HG03575 (cell line): Measurements from ENCODE around the gene ZNF423.

Experiments
- ATAC-seq: cut with Tn5 transposase; IDR thresholded peaks from one replicate; pipeline ENCODE4 v1.9.1; 2021; ENCODE audit not compliant: unreplicated experiment, insufficient number of reproducible peaks, low FRiP score; ENCODE audit errors: extremely low read depth

Gene ZNF423

DNA sequence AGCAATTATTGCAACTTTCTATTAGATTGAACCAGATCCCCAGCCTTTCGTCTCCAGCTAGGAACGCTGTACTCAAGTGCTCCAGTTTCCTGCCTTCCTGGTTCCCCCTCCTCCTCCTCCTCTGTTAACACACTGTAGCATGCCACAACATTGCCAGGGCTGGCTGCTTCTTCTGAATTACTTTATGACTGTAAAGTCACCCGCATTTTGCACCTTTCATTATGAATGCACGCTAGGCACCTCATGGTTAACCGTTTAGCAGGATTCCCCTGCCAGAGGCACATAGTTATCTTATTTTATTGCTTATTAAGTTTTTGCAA is 4.5 kb downstream of the ZNF423 start:
- ATAC-seq: no peak

DNA sequence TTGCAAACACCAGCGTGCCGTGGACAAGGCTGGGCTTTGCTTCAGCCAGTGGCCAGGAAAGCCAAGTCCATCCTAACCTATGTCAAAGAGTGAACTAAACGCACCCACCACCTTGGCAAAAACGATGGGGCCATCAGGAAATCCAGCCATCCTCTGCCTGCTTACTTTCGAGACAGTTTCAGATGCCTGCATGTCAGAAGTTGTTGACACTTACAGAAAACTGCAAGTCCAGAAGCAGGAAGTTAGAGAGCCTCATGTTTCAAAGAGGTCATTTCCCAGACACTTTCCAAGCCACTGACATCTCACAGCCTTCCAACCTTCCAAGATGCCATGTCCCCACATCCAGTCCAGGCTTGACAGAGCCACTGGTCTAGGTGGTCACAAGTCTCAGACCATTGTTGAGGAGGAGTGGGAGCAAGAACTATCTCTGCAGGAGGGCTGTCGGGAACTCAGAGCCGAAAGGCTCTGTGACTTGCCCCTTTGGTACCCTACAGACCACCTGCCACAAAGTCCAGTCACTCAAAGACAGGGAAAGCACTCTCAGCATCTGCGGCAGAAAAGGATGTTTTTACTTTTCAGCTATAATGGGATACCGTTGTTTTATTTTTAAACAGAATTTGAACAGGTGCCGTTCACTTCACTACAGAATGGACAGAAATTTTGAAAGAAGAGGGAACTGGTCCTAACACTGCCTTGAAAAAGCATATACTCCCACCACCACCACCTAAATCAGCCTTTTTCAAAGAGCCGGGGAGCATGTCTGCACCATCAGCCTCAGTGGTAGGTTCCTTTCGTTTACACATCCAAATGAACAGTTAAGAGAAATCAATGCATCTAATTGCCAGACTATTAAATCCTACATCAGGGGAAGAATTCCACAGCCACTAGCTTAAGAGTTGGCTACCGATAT is 5.1 kb downstream of the ZNF423 start:
- no peak for ATAC-seq

DNA sequence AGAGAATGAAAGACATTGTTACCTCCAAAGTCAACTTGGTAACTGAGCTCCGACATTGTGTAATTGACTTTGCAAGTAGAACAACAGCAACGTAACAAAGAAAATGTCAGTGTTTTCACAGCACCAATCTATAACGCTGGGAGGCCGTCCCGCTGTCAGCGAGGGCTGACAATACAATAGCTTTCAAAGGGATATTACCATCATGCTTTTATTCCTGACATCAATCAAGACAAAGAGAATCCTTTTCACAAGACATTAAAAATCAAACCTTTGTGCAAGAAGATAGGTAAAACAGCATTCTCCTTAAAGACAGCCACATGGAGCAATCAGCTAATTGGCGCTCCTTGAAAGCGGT is 6.2 kb downstream of the ZNF423 start:
- ATAC-seq: no peak

DNA sequence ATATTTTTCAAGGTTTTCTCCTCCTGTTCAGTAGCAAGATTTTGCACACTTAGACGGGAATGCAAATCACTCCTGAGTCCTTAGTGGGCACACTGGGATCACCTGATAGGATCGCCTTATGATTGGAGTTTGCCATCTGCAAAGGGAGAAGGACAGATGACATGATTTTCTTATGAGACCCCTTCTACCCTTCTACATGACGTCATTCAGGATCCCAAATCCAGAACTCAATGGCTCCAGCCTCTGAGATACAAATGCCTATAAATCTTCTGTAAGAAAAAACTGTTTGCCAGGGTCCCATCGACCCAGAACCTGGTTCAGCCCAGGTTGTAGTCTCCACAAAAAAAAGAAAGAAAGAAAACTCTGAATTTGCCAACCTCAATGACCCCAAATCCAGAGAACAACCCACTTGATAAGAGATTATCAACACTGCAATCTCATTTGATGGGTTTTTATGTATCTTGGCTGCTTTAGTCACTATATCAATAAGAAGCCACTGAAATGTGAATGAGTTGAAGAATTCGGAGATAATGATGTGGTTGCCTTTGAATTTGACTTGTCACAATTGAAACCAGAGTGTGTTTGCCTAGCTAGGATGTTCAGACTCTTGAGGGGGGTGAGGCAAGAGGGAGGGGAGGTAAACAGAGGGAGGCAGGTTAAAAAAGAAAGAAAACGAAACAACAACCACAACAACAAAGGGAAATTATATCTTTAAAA is 6.7 kb downstream of the ZNF423 start:
- ATAC-seq: no peak

DNA sequence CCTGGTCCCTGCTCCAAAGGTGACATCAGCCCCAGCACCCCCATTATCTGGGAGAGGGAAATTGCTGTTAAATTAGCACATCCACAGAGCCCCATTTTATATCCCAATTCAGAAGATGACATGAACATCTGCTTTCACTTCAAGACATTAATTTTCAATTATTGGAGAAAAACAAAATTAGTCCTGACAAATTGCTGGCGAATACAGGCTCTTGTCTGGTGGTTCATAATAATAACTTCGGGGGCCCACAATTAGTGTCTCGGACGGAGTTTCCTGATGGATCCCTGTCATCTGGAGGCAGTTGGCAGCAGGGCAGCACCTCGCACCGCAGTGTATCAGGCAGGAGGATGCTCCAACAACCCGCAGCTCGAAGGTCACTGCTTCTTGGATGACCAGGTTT is 7.4 kb downstream of the ZNF423 start:
- no peak for ATAC-seq

GRCh38 chr16:49846800-49847199 is 9.1 kb downstream of the ZNF423 start:
- no peak for ATAC-seq

DNA sequence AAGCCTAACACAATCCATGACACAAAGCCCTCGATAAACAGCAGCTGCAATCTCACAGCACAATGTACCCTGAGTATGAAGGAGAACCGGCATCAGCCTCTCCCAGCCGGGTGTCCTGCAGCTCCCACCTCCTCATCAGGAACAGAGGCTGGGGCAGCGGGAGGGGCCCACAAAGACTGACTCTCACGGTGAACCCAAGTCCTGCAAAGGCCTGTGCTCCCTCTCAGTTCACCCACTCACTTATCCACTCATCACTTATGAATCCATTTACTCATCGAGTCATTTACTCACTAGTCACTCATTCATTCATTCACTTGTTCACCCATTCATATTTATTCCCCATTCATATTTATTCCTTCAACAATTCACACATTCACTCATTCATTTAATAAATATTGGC is 11.6 kb downstream of the ZNF423 start:
- ATAC-seq: no peak

- ATAC-seq: no peak
Observed at GRCh38 chr16:49843758-49844157, 12.2 kb downstream of the ZNF423 start.

- ATAC-seq: no peak
Observed at GRCh38 chr16:49842972-49843371, 12.9 kb downstream of the ZNF423 start.

DNA sequence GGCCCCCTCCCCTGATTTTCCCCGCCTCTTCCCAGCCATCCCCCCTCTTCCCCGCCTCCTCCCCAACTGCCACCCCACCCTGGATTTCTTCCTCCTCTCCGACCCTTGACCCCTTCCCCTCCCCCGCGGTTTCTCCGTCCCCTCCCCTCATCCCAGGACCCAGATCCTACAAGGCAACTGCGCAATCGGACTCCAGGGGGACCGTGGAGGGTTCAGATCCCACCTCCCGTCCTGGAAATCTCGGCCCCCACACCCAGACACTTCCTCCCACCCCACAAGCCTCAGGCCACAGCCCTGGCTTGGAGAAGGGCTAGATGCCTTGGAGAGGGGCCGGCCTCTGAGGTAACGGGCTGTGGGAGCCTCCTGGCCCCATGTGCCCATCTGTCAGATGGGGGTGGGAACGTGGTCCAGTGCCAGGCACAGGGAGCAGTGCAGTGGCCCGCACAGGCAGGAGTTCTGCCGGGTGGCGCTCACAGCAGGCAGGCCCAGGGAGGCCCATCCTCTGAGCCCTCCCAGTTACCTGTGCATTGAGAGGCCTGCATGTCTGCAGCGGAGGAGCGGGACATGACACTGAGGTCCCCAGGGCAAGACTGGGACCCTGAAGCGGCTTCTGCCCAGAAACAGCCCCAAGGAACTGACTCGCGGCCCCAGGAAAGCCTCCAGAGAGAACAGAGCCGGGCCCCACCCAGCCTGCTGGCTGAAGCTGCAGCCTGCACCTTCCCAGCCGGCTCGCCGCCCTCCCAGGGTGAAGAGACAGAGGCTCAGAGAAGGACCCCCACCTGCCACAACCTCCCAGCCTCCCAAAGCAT is 16.7 kb downstream of the ZNF423 start:
- ATAC-seq: no peak

DNA sequence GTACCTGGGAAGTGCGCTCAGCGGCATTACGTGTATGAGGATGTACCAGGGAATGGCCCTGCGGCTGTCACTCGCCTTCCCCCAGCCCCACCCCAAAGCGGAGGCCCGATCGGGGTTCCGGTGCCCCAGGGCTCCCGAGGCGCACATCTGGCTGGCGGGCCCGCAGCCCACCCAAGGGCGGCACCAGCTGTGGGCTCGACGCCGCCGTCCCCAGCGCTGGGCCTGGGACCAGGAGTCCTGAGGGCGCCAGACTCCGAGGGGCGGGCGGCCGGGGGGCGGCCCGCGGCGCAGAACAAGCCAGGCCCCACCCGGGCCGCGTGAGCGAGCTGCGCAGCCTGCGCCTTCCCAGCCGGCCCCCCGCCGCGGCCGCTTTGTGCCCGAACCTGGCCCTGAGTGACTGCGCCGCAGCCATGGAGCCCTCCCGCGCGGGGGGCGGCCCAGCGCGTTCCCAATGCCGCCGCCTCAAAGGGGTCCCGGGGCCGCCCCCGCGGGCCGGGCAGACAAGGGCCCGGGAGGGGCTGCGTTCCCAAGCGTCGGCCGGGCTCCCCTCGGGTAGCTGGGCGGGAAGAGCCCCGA is 17.4 kb downstream of the ZNF423 start:
- ATAC-seq: no peak

DNA sequence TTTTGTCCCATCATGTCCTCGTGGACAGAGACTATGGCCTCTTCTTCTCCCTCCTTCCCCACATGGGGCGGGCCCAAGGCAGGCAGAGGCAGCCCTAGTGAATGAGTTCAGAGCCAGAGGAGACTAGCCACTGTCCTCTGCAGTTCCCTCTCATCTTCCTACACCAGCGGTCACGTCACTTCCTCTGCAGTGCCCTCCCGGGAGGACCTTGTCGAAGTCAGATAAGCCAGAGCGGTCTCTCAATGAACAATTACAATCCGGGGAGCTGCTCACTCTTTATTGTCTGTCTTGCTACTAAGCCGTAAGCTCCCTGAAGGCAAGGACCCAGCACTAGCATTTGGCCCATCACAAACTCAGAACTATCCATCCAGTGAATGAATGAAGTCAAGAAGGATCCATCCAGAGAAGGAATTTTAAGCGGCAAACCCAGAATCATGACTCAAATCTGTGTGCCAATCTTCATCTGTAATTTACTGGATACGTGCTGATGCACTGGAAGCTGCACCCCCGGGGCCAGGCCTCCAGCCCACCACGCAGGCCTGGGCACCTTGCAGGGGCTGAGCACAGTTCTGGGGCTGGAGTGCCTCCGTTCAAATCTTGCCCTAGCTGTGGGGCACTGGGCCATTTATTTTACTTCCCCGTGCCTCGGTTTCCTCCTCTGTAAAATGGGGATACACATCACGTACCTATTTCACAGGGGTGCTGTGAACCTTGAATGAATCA is 18.1 kb downstream of the ZNF423 start:
- no peak for ATAC-seq

DNA sequence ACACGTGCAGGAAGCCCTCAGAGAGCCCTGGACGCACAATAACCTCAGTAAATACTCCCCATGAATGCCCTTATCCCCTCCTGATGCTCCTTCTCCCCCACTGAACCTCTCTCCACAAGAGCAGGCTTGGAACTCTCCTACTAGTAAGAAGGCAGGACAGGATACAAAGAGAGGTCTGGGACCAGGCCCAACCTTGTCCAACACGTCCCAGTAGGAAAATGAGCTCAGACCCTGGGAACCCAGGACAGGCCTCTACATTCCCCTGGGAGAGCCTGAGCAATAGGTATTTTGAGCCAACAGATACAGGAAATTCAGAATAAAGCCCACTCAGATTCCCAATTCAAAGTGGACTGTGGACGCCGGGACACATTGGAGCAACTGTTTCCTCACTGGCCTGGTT is 19.2 kb downstream of the ZNF423 start:
- ATAC-seq: no peak

DNA sequence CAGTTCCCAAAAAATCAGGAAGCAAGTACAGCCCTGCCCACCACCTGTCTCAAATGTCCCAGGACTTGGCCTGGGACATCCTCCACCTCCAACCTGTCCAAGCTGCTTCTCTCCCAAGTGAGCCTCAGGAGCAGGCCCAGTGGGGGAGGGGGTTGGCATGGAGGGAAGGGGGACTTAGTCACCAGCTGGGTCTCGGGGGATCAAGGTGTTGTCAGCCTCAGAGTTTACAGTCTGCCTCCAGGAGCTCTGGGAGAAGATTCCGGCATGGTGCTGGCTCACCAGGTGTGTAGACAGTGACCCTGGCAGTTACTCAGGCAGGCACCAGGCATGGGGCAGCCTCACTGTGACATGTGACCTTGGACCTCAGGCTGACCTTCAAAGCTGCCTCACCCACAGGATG is 19.7 kb downstream of the ZNF423 start:
- no peak for ATAC-seq

DNA sequence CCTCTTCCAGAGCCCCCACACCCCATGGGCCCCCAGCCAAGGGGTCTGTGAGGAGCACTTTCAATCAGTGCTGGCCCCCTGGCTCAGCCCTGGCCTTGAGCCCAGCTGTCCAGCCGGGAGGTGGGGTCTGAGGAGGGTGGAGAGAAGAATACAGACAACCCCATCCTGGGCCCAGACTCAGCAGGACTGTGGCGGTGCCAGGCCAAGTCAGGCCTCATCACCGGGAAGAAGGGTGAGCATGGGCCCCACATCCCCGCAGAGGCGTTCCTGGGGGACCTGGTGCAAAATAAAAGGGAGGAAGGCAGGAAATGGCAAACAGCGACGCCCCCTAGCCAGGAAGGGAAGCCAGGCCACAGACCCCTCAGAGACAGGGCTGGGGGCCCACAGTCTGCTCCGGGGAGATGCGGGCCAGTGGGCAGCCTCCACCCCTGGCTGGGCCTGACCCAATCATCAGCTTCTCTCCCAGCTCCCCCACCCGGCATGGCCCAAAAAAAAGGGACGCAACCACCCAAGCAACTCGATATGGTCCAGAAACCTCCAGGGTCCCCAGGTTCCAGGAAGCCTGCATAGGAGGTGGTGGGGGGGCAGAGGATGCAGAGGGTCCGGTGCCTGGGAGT is 20.6 kb downstream of the ZNF423 start:
- ATAC-seq: no peak

- ATAC-seq: no peak
Observed at GRCh38 chr16:49834531-49835151, 21.3 kb downstream of the ZNF423 start.

DNA sequence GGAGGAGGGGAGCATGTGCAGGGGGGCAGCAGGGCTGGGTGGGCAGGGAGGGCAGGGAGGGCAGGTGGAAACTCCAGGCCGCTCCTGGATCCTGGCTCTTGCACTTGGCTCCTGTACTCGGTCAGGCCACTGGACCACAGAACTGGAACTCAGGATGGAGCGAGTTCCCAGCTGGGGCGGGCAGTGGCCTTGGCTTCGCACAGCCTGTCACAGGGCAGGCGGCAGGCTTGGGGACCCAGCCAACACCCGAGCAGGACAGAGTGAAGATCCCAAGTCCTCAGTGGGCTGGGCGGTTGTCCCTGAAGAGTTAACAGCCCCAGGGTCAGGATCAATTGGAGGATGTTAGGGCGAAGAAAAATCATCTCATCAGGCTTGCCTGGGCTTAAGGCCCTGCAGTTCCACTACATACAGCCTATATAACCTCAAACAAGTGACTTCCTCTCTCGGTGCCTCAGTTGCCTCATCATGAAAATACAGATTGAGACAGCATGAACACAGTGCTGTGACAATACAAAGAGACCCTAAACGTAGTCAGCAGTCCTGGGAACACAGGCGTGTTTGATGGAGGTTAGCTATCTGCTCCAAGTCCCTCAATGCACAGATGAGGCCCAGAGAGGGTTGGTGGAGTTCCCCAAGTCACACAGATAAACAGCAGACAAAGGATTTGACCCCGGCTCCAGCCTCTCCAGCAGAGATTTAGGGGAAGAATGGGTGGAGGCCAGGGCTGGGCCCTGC is 21.9 kb downstream of the ZNF423 start:
- ATAC-seq: no peak
